ENCODE results near the gene SORT1. TPM values are rescaled to one million over a fixed set of nuclear protein-coding genes. Genes with fewer than 3 reads are reported as not detected.

The SORT1 gene
- polyA plus RNA-seq, 1 experiment, result 38.6 TPM

GRCh38 chr1:109265741-109266330 lies 131.9 kb downstream of the SORT1 start:
- DNase-seq (ENCODE audit: low read depth), result no peak
- TF ChIP-seq CTCF (IDR thresholded peaks at IDR 0.05; ENCODE audit: insufficient read depth, low read depth, low read length), result no peak
- POLR2A ChIA-PET, result no interaction called here
- Histone ChIP-seq H3K27me3 (ENCODE audit: control insufficient read depth, insufficient read depth, low read length) (no peaks in the 10 kb centered on the region), H3K4me3 (ENCODE audit: low read depth, low read length) (no peak overlapping the region), H3K36me3 (ENCODE audit: control insufficient read depth, insufficient read depth, low read length) (no peaks in the 10 kb centered on the region; the same call in none of the 2 replicates)
- CTCF ChIA-PET, result interaction anchor here (0.9 to 7.5 kb wide), 5 partner anchors 11 to 266 kb away, joined by 3 to 77 read pairs (median 20); partner anchors contain the start of gene SORT1

DNA sequence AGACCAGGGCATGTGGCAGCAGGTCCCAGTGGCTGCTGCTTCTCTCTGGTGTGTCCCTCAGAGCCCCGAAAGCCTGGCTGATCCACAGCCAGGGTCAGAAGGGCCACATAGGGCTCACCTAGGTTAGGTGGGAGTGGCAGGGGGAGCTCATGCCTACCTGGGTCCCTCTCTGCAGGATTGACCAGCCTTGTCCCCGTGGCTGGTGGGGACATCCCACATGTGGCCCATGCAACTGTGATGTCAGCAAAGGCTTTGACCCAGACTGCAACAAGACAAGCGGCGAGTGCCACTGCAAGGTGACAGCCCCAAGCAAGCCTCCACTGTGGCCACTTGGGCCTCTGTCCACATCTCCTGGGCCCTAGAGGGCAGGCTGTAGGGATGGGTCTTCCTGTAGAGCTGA lies 132.7 kb downstream of the SORT1 start:
- Histone ChIP-seq H3K36me3 (ENCODE audit: control insufficient read depth, insufficient read depth, low read length) (no peaks in the 10 kb centered on the region; the same call in none of the 2 replicates), H3K27me3 (ENCODE audit: control insufficient read depth, insufficient read depth, low read length) (no peaks in the 10 kb centered on the region), H3K4me3 (ENCODE audit: low read depth, low read length) (no peak overlapping the region)
- ChIA-PET POLR2A (no interaction called here), CTCF (interaction anchor here (0.9 to 7.5 kb wide), 9 partner anchors 8 to 267 kb away, joined by 3 to 77 read pairs (median 5); partner anchors contain the start of genes PSRC1 and SORT1)
- DNase-seq (ENCODE audit: low read depth), result no peak
- no peak for TF ChIP-seq CTCF (IDR thresholded peaks at IDR 0.05; ENCODE audit: insufficient read depth, low read depth, low read length)

DNA sequence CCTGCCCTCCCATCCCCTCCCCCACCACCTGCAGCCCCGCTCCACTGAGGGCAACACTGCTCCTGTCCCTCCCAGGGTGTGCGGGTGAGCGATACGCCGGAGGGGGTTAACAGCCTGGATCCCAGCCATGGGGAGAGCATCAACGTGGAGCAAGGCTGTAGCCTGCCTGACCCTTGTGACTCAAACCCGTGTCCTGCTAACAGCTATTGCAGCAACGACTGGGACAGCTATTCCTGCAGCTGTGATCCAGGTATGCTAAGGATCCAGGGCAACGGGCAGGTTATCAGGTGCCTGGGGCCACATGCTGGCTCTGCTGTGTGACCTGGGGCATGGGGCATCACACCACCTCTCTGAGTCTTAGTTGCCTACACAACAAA lies 133.4 kb downstream of the SORT1 start:
- TF ChIP-seq CTCF (IDR thresholded peaks at IDR 0.05; ENCODE audit: insufficient read depth, low read depth, low read length), result no peak
- POLR2A ChIA-PET, result no interaction called here
- Histone ChIP-seq H3K27me3 (ENCODE audit: control insufficient read depth, insufficient read depth, low read length) (no peaks in the 10 kb centered on the region), H3K36me3 (ENCODE audit: control insufficient read depth, insufficient read depth, low read length) (no peaks in the 10 kb centered on the region; the same call in none of the 2 replicates), H3K4me3 (ENCODE audit: low read depth, low read length) (no peak overlapping the region)
- DNase-seq (ENCODE audit: low read depth), result no peak
- CTCF ChIA-PET, result interaction anchor here (0.6 to 7.5 kb wide), 28 partner anchors 9 to 271 kb away, joined by 3 to 77 read pairs (median 5); partner anchors contain the start of genes AMIGO1, CELSR2, CYB561D1 and MYBPHL

- DNase-seq (ENCODE audit: low read depth), result no peak
- Histone ChIP-seq H3K27me3 (ENCODE audit: control insufficient read depth, insufficient read depth, low read length) (no peaks in the 10 kb centered on the region), H3K36me3 (ENCODE audit: control insufficient read depth, insufficient read depth, low read length) (no peaks in the 10 kb centered on the region; the same call in none of the 2 replicates), H3K4me3 (ENCODE audit: low read depth, low read length) (no peak overlapping the region)
- ChIA-PET CTCF (interaction anchor here (0.6 to 7.5 kb wide), 32 partner anchors 8 to 271 kb away, joined by 3 to 77 read pairs (median 5); partner anchors contain the start of genes AMIGO1, CELSR2, CYB561D1 and MYBPHL), POLR2A (no interaction called here)
- peak; percentile 99 for TF ChIP-seq CTCF (IDR thresholded peaks at IDR 0.05; ENCODE audit: insufficient read depth, low read depth, low read length)
Measured at GRCh38 chr1:109263597-109264378, 133.9 kb downstream of the SORT1 start.

- Histone ChIP-seq H3K36me3 (ENCODE audit: control insufficient read depth, insufficient read depth, low read length) (no peaks in the 10 kb centered on the region; the same call in none of the 2 replicates), H3K4me3 (ENCODE audit: low read depth, low read length) (no peak overlapping the region), H3K27me3 (ENCODE audit: control insufficient read depth, insufficient read depth, low read length) (no peaks in the 10 kb centered on the region)
- DNase-seq (ENCODE audit: low read depth), result no peak
- TF ChIP-seq CTCF (IDR thresholded peaks at IDR 0.05; ENCODE audit: insufficient read depth, low read depth, low read length), result no peak
- ChIA-PET CTCF (interaction anchor here (0.7 to 7.5 kb wide), 18 partner anchors 9 to 269 kb away, joined by 3 to 77 read pairs (median 5); partner anchors contain the start of genes AMIGO1, CELSR2, MYBPHL and PSRC1), POLR2A (no interaction called here)
Measured at GRCh38 chr1:109263234-109263596, 134.5 kb downstream of the SORT1 start.

Measured in BJ (cell line).